ENCODE measurements around the gene NFIX.

GRCh38 chr19:13012690-13013608 is 17.7 kb downstream of the NFIX start:
- TF ChIP-seq POLR2A (IDR thresholded peaks at IDR 0.05; ENCODE audit: low read depth, low read length) (no peak), CTCF (IDR thresholded peaks at IDR 0.05; ENCODE audit: extremely low read depth in 1 of 2, insufficient read depth in 1 of 2, low read depth in 1 of 2, low read length in 2 of 2) (no peak), POLR2AphosphoS5 (IDR thresholded peaks at IDR 0.05; ENCODE audit: insufficient read depth, low read depth, low read length) (no peak), EZH2 (IDR thresholded peaks at IDR 0.05; ENCODE audit: borderline replicate concordance, low read depth, low read length, severe bottlenecking) (no peak), FOS (IDR thresholded peaks at IDR 0.05; ENCODE audit: borderline replicate concordance, insufficient read depth, low read length) (no peak), GATA2 (IDR thresholded peaks at IDR 0.05; ENCODE audit: insufficient read depth, insufficient read length, low read depth, low read length) (no peak), MAX (IDR thresholded peaks at IDR 0.05; ENCODE audit: insufficient read depth, insufficient read length) (no peak), MYC (IDR thresholded peaks at IDR 0.05; ENCODE audit: low read depth, low read length) (no peak), JUN (IDR thresholded peaks at IDR 0.05; ENCODE audit: borderline replicate concordance, insufficient read depth, insufficient read length, low read depth) (no peak)

Measured in endothelial cell of umbilical vein (primary cell).